HL-60 (cell line): ENCODE data around the gene CDH2.

Source experiments
- CTCF ChIP-seq: IDR thresholded peaks from one replicate; pipeline ENCODE4 v1.5.1; 2011; ENCODE audit warnings: low read length, control low read depth, inconsistent platforms; ENCODE audit not compliant: insufficient read depth
- GABPA ChIP-seq: IDR thresholded peaks from 2 replicates; pipeline ENCODE4 v1.6.1; 2012; ENCODE audit warnings: low read depth
- POLR2AphosphoS5 ChIP-seq: IDR thresholded peaks from 2 replicates; pipeline ENCODE4 v1.6.1; 2012; ENCODE audit warnings: low read depth
- SPI1 ChIP-seq: IDR thresholded peaks from 2 replicates; pipeline ENCODE4 v1.6.1; 2012; ENCODE audit warnings: low read depth, mild to moderate bottlenecking, borderline replicate concordance

- TF ChIP-seq CTCF (no peak), SPI1 (no peak), POLR2AphosphoS5 (no peak), GABPA (no peak)
Measured at GRCh38 chr18:28178720-28179119, 1.8 kb upstream of the CDH2 start.
